HG03108 (cell line): ENCODE measurements around the gene RPL7A.
"Not testable (repeated sequence)": the region's sequence is repeated elsewhere in the genome, so short reads cannot be mapped to it uniquely, and the experiment has no call there.

Source experiments
- ATAC-seq: cut with Tn5 transposase; IDR thresholded peaks from one replicate; pipeline ENCODE4 v1.9.1; 2021; ENCODE audit warnings: moderate library complexity; ENCODE audit not compliant: unreplicated experiment

The RPL7A gene

DNA sequence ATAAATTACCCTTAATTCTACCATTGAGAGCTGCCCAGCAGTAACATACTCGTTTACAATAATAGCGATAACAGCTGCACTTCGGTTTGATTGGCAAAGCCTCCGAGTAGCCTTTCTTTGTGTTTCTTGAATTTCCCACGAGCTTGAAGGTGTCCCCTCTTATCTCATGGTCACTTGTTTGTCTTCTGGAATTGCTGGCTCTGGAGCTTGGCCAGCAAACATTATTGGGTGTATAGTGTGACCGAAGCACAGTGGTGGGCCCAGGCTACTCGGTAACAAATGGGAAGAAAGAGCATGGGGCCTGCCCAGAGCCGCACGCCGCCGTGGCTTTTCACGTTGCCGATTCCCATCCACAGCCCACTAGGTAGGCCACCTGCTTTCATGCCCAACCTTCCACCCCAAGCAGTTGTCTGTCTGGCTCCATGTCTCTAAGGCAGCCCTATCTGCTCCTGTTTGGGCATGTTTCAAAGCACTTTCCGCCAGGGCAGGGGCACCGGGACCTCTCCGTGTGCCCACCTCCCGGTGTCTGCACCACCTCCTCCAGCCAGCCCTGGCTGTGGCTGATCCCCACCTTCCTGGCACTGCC is 36.8 kb downstream of the RPL7A start:
- ATAC-seq, result no peak

GRCh38 chr9:133385452-133385851 is 37.4 kb downstream of the RPL7A start:
- ATAC-seq, result no peak

- ATAC-seq, result no peak
Measured at GRCh38 chr9:133386338-133386737, 38.3 kb downstream of the RPL7A start.

DNA sequence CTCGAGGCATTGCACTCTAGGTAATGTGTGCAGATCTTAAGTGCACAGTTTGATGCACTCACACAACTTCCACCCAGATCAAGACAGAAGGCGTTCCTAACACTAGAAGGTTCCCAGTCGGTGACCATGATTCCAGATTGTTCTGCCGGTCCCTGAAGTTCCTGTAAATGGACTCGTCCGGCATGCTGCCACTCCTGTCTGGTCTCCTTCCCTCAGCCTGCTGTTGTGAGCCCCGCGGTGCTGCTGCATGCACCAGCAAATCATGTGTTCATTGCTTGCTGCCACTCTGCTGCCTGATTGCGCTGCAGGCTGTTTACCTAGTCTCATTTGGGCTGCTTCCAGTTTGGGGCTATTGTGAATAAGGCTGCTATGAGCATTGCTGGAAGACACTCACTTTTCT is 39.7 kb downstream of the RPL7A start:
- no peak for ATAC-seq

- ATAC-seq, result no peak
Measured at GRCh38 chr9:133389025-133389557, 41.1 kb downstream of the RPL7A start.

DNA sequence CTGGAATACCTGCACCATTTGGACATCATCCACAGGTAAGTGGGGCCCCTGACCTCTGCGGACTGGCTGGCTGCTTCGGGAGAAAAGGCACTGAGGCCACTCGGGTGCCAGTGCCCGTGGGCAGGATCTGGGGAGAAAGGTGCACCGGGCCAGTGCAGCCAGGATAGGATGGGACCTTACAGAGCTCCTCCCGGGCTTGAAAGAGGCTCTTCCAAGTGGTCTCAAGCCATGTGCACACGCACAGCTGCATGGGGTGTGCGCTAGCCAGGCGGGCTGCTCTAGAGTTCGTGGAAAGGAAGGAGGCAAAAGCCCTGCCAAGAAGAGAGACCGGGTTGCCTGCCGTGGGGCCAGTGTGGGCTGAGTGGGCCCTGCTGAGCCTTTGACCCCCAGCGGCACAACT is 41.5 kb downstream of the RPL7A start:
- no peak for ATAC-seq

GRCh38 chr9:133390713-133391112 is 42.7 kb downstream of the RPL7A start:
- no peak for ATAC-seq

DNA sequence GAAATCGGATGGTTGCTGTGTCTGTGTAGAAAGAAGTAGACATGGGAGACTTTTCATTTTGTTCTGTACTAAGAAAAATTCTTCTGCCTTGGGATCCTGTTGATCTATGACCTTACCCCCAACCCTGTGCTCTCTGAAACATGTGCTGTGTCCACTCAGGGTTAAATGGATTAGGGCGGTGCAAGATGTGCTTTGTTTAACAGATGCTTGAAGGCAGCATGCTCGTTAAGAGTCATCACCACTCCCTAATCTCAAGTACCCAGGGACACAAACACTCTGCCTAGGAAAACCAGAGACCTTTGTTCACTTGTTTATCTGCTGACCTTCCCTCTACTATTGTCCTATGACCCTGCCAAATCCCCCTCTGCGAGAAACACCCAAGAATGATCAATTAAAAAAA is 43.4 kb downstream of the RPL7A start:
- not testable (repeated sequence) for ATAC-seq

DNA sequence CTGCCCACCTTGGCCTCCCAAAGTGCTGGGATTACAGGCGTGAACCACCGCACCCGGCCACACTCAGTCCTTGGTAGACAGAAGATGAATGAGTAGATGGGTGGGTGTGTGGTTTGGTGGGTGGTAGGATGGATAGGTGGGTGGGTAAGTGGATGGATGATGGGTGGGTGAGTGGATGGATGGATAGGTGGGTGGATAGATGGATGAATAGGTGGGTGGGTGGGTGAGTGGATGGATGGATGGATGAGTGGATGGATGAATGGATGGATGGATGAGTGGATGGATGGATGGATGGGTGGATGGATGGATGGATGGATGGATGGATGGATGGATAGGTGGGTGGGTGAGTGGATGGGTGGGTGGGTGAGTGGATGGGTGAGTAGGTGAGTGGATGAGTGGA is 44.3 kb downstream of the RPL7A start:
- not testable (repeated sequence) for ATAC-seq

- no peak for ATAC-seq
Measured at GRCh38 chr9:133393399-133393798, 45.4 kb downstream of the RPL7A start.

DNA sequence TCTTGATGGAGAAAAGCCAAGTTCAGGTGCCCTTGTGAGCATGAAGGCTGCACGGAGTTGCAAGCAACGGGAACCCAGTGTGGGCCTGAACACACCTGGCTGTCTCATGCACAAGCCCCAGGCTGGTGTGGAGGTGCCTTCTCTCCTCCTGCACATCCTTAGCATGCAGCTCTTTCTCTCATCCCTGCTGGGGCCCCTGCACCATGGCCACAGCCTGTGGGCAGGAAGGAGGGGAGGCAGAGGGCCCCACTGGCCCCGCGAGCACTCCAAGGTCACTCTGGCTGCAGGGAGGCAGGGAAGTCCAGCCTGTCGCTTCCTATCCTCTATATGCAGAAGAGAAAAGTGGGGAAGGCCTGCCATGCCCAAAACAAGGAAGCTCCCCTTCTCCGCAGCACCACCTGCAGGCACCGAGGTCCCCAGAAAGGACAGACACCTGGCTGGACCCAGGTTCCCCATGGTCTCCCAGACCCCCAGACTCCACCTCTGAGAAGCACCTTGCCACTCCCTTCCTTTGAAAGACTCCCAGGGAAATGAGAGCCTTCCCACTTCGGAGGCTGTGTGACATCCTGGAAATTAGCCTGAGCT is 46.8 kb downstream of the RPL7A start:
- no peak for ATAC-seq

- ATAC-seq, result no peak
Measured at GRCh38 chr9:133396952-133397351, 48.9 kb downstream of the RPL7A start.

- no peak for ATAC-seq
Measured at GRCh38 chr9:133397370-133397769, 49.4 kb downstream of the RPL7A start.

DNA sequence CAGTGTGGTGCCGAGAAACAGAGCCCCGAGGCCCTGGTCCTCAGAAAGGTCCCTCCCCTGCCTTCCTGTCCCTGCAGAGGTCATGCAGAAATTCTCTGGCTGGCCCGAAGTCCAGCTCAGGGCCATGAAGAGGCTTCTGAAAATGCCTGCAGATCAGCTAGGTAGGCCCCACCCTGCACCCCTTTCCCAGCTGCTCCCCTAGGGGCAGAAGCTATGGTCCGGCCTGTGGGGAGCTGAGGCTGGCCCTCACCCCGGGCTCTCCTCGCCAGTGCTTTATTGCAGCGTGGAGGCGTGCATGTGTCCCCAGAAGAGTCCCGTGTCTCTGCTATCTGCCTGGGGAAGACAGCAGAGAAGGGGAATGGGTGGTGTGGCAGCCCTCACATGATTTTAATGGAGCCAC is 49.9 kb downstream of the RPL7A start:
- no peak for ATAC-seq

- ATAC-seq, result no peak
Measured at GRCh38 chr9:133400292-133400691, 52.3 kb downstream of the RPL7A start.
